PFSK-1 (cell line): ENCODE measurements around the gene CCDC66.

Experiments
- FOXP2 ChIP-seq: optimal IDR thresholded peaks from 2 replicates; pipeline ENCODE3; 2011; ENCODE audit warnings: borderline replicate concordance, control low read depth, inconsistent platforms; ENCODE audit not compliant: insufficient read depth; ENCODE audit errors: extremely low read length, extremely low read depth
- POLR2AphosphoS5 ChIP-seq: IDR thresholded peaks from 2 replicates; pipeline ENCODE4 v1.6.1; 2012; ENCODE audit warnings: low read depth, mild to moderate bottlenecking, control low read depth, low read length, moderate library complexity
- SIN3A ChIP-seq: IDR thresholded peaks from 2 replicates; pipeline ENCODE4 v1.6.1; 2012; ENCODE audit warnings: mild to moderate bottlenecking, low read length, moderate library complexity, borderline replicate concordance; ENCODE audit not compliant: insufficient read depth
- TAF1 ChIP-seq: IDR thresholded peaks from 2 replicates; pipeline ENCODE4 v1.6.1; 2012; ENCODE audit warnings: low read length, control low read depth, borderline replicate concordance; ENCODE audit not compliant: insufficient read depth
- TF ChIP-seq, protein P1 (sequence below), 2 experiments: IDR thresholded peaks; 2 replicates each; pipeline versions ENCODE4 v1.6.1 to v1.8.0; 2011 to 2012; ENCODE audit warnings: low read depth in 2 of 2, low read length in 2 of 2, control low read depth in 1 of 2, inconsistent platforms in 1 of 2, mild to moderate bottlenecking in 1 of 2, moderate library complexity in 1 of 2; ENCODE audit not compliant: insufficient read depth in 1 of 2

Gene CCDC66

DNA sequence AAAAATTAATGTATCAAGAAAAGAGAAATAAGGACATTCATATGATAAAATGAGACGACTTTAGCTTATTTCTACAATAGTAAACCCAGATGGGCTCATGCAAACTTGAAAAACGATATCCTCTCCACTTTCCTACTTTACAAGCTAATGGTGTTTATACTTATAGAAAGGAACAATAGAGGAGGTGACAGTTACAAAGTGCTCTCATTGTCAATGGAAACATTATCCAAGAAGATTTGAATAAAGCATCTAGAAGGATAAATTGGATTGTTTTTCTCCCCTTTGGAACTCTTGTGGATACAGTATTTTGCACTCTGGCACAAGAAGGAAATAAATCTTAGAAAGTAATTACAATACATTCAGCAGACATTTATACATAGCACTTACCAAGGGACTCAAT lies 20.2 kb upstream of the CCDC66 start:
- TF ChIP-seq, protein P1, sequence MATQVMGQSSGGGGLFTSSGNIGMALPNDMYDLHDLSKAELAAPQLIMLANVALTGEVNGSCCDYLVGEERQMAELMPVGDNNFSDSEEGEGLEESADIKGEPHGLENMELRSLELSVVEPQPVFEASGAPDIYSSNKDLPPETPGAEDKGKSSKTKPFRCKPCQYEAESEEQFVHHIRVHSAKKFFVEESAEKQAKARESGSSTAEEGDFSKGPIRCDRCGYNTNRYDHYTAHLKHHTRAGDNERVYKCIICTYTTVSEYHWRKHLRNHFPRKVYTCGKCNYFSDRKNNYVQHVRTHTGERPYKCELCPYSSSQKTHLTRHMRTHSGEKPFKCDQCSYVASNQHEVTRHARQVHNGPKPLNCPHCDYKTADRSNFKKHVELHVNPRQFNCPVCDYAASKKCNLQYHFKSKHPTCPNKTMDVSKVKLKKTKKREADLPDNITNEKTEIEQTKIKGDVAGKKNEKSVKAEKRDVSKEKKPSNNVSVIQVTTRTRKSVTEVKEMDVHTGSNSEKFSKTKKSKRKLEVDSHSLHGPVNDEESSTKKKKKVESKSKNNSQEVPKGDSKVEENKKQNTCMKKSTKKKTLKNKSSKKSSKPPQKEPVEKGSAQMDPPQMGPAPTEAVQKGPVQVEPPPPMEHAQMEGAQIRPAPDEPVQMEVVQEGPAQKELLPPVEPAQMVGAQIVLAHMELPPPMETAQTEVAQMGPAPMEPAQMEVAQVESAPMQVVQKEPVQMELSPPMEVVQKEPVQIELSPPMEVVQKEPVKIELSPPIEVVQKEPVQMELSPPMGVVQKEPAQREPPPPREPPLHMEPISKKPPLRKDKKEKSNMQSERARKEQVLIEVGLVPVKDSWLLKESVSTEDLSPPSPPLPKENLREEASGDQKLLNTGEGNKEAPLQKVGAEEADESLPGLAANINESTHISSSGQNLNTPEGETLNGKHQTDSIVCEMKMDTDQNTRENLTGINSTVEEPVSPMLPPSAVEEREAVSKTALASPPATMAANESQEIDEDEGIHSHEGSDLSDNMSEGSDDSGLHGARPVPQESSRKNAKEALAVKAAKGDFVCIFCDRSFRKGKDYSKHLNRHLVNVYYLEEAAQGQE (IDR thresholded peaks at IDR 0.05; ENCODE audit: insufficient read depth in 1 of 2, low read depth in 2 of 2, low read length in 2 of 2): no peak
- no peak for TF ChIP-seq TAF1
- TF ChIP-seq SIN3A: no peak
- TF ChIP-seq POLR2AphosphoS5: no peak
- TF ChIP-seq FOXP2: no peak

DNA sequence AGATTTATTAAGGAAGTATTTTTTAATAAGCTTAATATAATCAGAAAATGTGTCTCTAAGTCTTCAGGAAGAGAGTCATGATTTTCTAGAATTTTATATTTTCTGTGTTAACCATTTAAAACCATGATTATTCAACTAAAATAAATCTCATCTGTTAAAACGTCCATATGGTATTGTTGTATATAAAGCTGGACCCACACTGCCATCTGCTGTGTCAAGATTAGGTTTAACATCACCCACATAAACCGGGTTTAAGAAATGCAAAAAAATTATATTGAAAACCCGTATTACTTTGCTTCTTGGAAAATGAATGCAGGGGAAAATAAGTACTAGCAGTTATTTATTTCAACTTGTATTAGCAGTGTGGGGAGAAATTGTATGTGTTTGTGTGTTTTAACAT lies 9.5 kb upstream of the CCDC66 start:
- no peak for TF ChIP-seq TAF1
- TF ChIP-seq, protein P1 (IDR thresholded peaks at IDR 0.05; ENCODE audit: insufficient read depth in 1 of 2, low read depth in 2 of 2, low read length in 2 of 2): no peak
- no peak for TF ChIP-seq FOXP2
- TF ChIP-seq SIN3A: no peak
- no peak for TF ChIP-seq POLR2AphosphoS5

DNA sequence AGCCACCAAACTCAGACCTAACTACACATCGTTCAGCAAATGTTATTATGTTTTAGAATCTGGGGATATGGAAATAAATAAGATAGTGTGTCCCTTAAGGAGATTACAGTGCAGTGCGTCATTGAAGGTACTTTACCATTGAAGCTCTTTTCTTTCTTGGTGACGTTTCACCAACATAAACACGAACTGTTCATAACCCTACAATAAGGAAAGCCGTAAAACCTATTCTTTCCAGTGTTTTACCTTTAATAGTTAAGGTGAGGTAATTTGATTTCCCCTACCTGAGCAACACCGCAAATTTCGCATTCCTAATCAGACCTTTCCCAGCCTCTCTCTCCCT lies 826 bp downstream of the CCDC66 start:
- TF ChIP-seq TAF1: no peak
- no peak for TF ChIP-seq FOXP2
- TF ChIP-seq POLR2AphosphoS5: no peak
- TF ChIP-seq, protein P1 (IDR thresholded peaks at IDR 0.05; ENCODE audit: insufficient read depth in 1 of 2, low read depth in 2 of 2, low read length in 2 of 2): no peak
- no peak for TF ChIP-seq SIN3A

DNA sequence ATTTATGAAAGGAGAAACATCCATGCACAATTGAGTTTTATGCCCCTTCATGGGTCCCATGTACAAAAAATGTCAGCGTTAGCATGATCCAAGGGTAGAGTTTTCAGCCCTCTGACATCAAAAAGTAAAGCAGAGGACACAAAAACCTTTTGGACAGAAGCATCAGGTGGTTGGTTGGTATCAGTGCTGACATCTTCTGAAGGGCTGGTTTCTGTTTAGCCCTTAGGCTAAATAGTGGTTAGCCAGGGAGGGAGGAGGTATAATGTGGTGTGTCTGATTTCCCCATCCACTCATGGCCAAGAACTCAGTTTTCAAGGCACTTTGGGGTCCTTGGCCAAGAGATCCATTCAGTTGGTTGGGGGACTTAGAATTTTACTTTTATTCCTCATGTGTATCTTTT lies 16.5 kb downstream of the CCDC66 start:
- no peak for TF ChIP-seq FOXP2
- TF ChIP-seq, protein P1 (IDR thresholded peaks at IDR 0.05; ENCODE audit: insufficient read depth in 1 of 2, low read depth in 2 of 2, low read length in 2 of 2): no peak

DNA sequence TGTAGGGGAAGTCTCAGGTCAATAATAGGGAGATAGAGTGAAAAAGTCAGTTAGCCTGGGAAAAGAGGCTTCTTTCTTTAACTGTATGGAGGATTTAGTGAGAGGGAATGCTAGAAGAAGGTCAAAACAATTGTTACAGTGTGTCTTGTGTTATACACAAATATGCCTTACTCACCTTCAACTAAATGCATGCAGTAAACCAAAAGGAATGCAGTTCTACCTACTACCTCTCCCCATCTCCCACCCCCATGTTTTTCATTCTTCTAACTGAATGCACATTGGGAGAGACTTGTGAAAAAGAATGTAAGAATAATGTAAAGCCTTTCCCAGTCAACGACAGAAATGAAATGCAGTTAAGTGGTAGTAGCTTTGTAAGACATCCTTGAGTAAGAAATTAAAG lies 33.8 kb downstream of the CCDC66 start:
- no peak for TF ChIP-seq SIN3A
- no peak for TF ChIP-seq TAF1
- TF ChIP-seq FOXP2: no peak
- TF ChIP-seq, protein P1 (IDR thresholded peaks at IDR 0.05; ENCODE audit: insufficient read depth in 1 of 2, low read depth in 2 of 2, low read length in 2 of 2): no peak
- no peak for TF ChIP-seq POLR2AphosphoS5
